Type B pancreatic cell (in vitro differentiated cells): Measurements from ENCODE around the gene ARL4C. TPM values are rescaled to one million over a fixed set of nuclear protein-coding genes. Genes with fewer than 3 reads are reported as not detected.

Experiments
- DNase-seq: peaks from one replicate; pipeline ENCODE4 v3.0.0; 2021; ENCODE audit warnings: mixed read lengths; ENCODE audit not compliant: unreplicated experiment; ENCODE audit errors: extremely low spot score
- H3K27ac Mint-ChIP-seq: 2 replicates; pipeline ENCODE4 v1.8.0; 2021; ENCODE audit warnings: mild to moderate bottlenecking, mixed read lengths
- H3K27me3 Mint-ChIP-seq: 2 replicates; pipeline ENCODE4 v1.8.0; 2021; ENCODE audit warnings: mixed read lengths
- H3K36me3 Mint-ChIP-seq: 2 replicates; pipeline ENCODE4 v1.8.0; 2021; ENCODE audit warnings: mixed read lengths
- H3K4me1 Mint-ChIP-seq: one replicate; pipeline ENCODE4 v1.8.0; 2021; ENCODE audit warnings: mixed read lengths; ENCODE audit not compliant: unreplicated experiment
- H3K4me3 Mint-ChIP-seq: 2 replicates; pipeline ENCODE4 v1.8.0; 2021; ENCODE audit warnings: mild to moderate bottlenecking, mixed read lengths
- H3K9me3 Mint-ChIP-seq: 2 replicates; pipeline ENCODE4 v1.8.0; 2021; ENCODE audit warnings: mixed read lengths
- CTCF ChIP-seq: fragments of 200-600 bp; sonication (generic); conservative IDR thresholded peaks from 2 replicates; pipeline ENCODE4 v1.5.0; 2021; ENCODE audit warnings: antibody characterized with exemption, mild to moderate bottlenecking
- total RNA-seq: library from RNA; stranded (reverse); gene quantifications from 2 replicates; pipeline ENCODE4 v1.2.1, GENCODE V29; 2021; ENCODE audit warnings: low replicate concordance

ARL4C gene
- total RNA-seq, 1 donor from 2014 or later: 72.1 TPM

- Mint-ChIP-seq H3K27ac (peak overlapping the region; percentile 51), H3K9me3 (peaks cover 4% of the 10 kb centered on the region), H3K4me1 (peaks cover 25% of the 10 kb centered on the region), H3K4me3 (peak overlapping the region; percentile 31), H3K27me3 (peaks cover 13% of the 10 kb centered on the region), H3K36me3 (peaks cover 7% of the 10 kb centered on the region)
- no peak for TF ChIP-seq CTCF
- DNase-seq: no peak
Observed at GRCh38 chr2:234448506-234449184, 48.2 kb downstream of the ARL4C start.

- H3K9me3 Mint-ChIP-seq: peaks cover 4% of the 10 kb centered on the region
- H3K27ac Mint-ChIP-seq: peak overlapping the region; percentile 51
- peaks cover 13% of the 10 kb centered on the region for H3K27me3 Mint-ChIP-seq
- no peak for DNase-seq
- no peak overlapping the region for H3K4me3 Mint-ChIP-seq
- no peak for TF ChIP-seq CTCF
- H3K36me3 Mint-ChIP-seq: peaks cover 7% of the 10 kb centered on the region
- H3K4me1 Mint-ChIP-seq: peaks cover 25% of the 10 kb centered on the region
Observed at GRCh38 chr2:234447963-234448362, 48.9 kb downstream of the ARL4C start.

- Mint-ChIP-seq H3K36me3 (peaks cover 6% of the 10 kb centered on the region), H3K4me3 (no peak overlapping the region), H3K27me3 (peaks cover 11% of the 10 kb centered on the region), H3K27ac (peak overlapping the region; percentile 81), H3K4me1 (peaks cover 23% of the 10 kb centered on the region), H3K9me3 (peaks cover 2% of the 10 kb centered on the region)
- TF ChIP-seq CTCF: no peak
- no peak for DNase-seq
Observed at GRCh38 chr2:234447189-234447588, 49.7 kb downstream of the ARL4C start.

- peaks cover 20% of the 10 kb centered on the region for H3K4me1 Mint-ChIP-seq
- no peak for TF ChIP-seq CTCF
Observed at GRCh38 chr2:234446404-234447076, 50.3 kb downstream of the ARL4C start.

GRCh38 chr2:234444893-234445292, 52.0 kb downstream of the ARL4C start:
- no peak for TF ChIP-seq CTCF
- no peak for DNase-seq
- peaks cover 9% of the 10 kb centered on the region for H3K27me3 Mint-ChIP-seq
- H3K9me3 Mint-ChIP-seq: no peaks in the 10 kb centered on the region
- peaks cover 20% of the 10 kb centered on the region for H3K4me1 Mint-ChIP-seq
- H3K36me3 Mint-ChIP-seq: peaks cover 4% of the 10 kb centered on the region
- H3K4me3 Mint-ChIP-seq: no peak overlapping the region
- peak overlapping the region; percentile 40 for H3K27ac Mint-ChIP-seq

More at GRCh38 chr2:234446404-234447076, 50.3 kb downstream of the ARL4C start:
- H3K4me3 Mint-ChIP-seq: no peak overlapping the region
- DNase-seq: no peak
- H3K9me3 Mint-ChIP-seq: no peaks in the 10 kb centered on the region
- peaks cover 9% of the 10 kb centered on the region for H3K27me3 Mint-ChIP-seq
- H3K27ac Mint-ChIP-seq: peak overlapping the region; percentile 81
- peaks cover 4% of the 10 kb centered on the region for H3K36me3 Mint-ChIP-seq
